Amygdala (tissue), 56 donors: ENCODE measurements around the gene GALNT14.
A peak's percentile ranks its signal among the peaks of the same experiment; 100 is the strongest.

Experiments used
- DNase-seq, 56 donors: peaks; one replicate each; lab custom pipeline; 2025; lab: John Stamatoyannopoulos, UW

Gene GALNT14

GRCh38 chr2:31058096-31059035 is 79.9 kb downstream of the GALNT14 start:
- no peak for DNase-seq

DNA sequence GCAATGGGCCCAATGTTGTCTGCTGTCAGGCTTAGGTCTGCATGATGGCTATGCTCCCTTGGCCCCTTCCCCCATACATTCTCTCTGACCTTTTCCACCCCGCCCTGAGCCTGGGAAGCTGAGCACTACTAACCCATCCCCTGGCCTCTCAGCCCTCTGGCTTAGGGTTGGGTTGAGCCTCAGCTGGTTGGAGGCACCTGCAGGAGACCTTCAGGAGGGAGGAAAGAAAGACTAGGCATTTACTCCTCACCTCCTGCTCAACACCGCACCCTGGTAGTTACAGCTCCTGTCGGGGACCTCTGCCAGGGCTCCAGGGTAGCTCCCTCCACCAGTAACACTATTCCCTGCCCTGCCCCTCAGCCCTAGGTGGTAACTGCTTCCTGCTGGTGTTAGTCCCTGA is 80.5 kb downstream of the GALNT14 start:
- DNase-seq = no peak

- no peak for DNase-seq
Observed at GRCh38 chr2:31055938-31056337, 82.3 kb downstream of the GALNT14 start.

GRCh38 chr2:31054842-31055388 is 83.3 kb downstream of the GALNT14 start:
- DNase-seq = no peak

DNA sequence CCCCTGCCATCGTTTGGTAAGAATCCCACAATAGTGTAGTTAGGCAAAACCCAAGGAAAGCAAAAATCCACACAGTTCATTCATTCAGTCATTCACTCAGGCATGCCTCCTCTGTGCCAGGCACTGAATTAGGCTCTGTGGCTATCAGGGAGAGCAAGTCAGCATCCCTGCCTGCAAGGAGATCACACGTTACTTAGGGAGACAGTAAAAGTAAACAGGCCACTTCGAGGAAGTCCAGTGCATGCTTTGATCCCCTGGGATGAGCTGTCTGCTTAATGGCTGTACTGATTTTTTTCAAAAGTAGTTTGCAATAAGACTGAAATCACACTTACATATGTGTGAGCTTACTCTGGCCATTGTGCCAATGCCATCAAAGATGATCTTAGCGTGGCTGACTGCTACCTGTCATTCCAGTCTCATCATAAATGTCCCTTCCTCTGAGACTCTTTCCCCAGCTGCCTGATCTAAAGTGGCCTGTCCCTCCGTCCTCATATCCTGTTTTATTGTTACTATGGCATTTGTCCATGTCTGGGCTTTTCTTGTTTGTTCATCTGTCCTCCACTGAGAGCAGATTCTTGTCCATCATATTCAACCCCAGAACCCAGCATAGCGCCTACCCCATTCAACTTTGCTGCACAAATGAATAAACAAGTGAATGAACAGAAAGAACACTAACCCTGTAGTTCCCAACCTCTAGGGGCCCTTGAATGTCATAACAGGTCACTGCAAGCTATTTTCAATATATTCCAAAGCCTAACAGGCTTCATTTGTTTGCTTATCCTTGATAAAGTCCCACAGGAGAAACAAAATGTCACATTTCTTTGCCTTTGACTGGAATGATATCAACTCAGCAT is 84.1 kb downstream of the GALNT14 start:
- DNase-seq = no peak

- no peak for DNase-seq
Observed at GRCh38 chr2:31052284-31052683, 86.0 kb downstream of the GALNT14 start.

DNA sequence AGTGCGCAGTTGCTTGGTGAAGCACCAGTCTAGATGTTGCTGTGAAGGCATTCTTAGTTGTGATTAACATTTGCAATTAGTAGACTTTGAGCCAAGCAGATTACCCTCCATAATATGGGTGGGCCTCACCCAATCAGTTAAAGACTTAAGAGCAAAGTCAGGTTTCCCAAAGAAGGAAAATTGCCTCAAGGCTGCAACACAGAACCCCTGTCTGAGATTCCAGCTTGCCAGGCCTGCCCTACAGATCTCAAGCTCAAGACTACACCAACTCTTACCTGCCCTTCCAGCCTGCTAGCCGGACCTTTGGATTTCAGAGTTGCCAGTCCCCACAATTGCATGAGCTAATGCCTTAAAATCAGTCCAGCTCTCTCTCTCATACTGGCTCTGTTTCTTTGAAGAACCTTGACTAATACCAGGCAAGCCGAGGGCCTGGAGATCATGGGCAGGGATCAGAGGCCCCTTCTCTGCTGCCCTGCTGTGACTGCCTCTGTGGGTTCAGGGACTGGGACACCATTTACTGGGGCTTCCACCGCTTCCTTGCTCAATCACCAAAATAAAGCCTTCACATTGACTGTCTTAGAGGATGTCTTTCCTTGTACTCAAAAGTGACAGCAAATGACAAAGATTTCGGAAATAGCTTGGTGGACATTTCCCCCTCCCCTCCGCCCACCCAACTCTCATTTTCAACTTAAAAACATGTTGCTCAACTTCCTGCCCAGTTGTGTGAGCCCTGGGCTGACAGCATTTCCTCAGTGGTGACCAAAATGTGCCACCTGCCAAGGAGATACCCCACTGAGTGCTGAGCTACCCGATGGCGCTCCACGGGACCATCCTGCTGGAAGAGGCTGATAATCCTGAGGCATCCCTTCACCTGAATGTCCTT is 86.7 kb downstream of the GALNT14 start:
- DNase-seq = no peak

- DNase-seq = no peak
Observed at GRCh38 chr2:31049916-31050588, 88.2 kb downstream of the GALNT14 start.

DNA sequence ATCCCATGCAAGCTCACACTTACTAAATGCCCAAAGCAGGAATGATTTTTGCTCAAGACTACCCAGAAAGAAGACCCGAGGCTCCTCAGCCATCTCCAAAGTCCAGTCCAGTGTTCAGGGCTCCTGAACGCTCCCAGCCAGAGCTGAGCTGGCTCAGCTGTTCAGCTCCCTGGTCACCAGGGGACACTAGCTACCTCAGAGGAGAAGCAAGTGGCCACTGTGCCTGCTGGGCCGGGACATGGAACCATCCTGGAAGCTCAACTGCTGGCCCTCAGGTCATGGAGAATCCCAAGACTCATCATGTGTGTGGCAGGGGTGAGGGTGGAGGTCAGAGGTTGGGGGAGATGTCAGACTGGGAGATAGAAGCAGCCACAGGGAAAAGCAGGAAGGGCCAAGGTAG is 89.0 kb downstream of the GALNT14 start:
- no peak for DNase-seq

GRCh38 chr2:31047599-31047998 is 90.6 kb downstream of the GALNT14 start:
- DNase-seq = no peak

- no peak for DNase-seq
Observed at GRCh38 chr2:31038385-31038784, 99.9 kb downstream of the GALNT14 start.

DNA sequence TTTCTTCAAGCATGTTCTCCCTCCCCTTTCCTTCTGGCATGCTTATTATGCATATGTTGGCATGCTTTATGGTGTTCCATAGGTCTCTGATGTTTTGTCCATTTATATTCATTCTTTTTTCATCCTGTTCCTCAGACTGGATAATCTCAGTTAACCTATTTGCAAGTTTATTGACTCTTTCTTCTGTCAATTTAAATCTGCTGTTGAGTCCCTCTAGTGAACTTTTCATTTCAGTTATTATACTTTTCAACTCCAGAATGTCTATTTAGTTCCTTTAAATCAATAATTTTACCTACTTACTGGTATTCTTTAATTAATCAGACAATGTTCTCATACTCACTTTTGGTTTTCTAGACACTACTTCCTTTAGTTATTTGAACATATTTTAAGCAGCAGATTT is 101.2 kb downstream of the GALNT14 start:
- no peak for DNase-seq

GRCh38 chr2:31033032-31033431 is 105.2 kb downstream of the GALNT14 start:
- no peak for DNase-seq

- DNase-seq = no peak
Observed at GRCh38 chr2:31032475-31032874, 105.8 kb downstream of the GALNT14 start.

GRCh38 chr2:31031132-31031706 is 107.0 kb downstream of the GALNT14 start:
- DNase-seq = no peak

GRCh38 chr2:31028417-31028816 is 109.8 kb downstream of the GALNT14 start:
- no peak for DNase-seq

DNA sequence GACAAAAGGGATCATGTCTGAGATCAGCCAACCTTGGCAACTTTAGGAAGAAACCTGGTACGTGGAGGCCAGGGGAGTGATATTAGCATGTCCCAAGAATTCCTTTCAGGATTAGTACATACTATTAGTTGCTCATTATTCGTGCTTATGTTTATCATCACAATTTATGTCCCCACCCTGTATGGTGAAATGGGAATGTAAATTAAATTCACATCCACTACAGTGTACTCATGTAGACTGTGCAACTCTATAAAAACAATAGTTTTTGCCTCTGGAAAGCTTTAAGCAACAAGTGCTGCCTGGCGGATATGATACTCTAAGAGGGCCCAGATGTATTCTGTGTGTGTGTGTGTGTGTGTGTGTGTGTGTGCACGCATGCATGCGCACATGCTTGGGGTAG is 110.7 kb downstream of the GALNT14 start:
- DNase-seq = no peak

DNA sequence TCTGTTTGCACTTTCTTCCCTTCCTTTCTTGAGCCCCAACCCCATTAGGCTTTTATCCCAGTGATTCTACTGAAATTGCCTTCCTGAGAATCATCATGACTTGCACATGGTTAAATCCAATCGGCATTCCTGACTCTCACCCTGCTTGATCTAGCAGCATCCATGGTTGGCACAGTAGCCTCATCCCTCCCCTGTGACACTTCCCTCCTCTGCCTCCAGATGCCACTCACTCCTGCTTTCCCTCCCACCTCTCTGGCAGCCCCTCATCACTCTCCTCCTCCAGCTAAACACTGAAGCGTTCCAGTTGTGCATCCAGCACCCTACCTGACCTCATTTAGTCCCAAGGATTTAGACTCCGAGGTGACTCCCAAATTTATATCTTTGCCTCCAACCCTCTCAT is 114.7 kb downstream of the GALNT14 start:
- no peak for DNase-seq

GRCh38 chr2:31020713-31021112 is 117.5 kb downstream of the GALNT14 start:
- DNase-seq = peak in 2 of 56 donors; percentile 3 to 5
